Karpas-422 (cell line): Measurements from ENCODE around the gene PRKCH. TPM values are rescaled to one million over a fixed set of nuclear protein-coding genes. Genes with fewer than 3 reads are reported as not detected.

Source experiments
- DNase-seq: peaks from one replicate; pipeline ENCODE4 v3.0.0-alpha.2; 2015
- H2AFZ ChIP-seq: fragments of 200-600 bp; sonication (generic); 2 replicates; pipeline ENCODE4 v1.6.1; 2014; ENCODE audit warnings: antibody characterized with exemption, low read length, mixed read lengths
- H3K27ac ChIP-seq: fragments of 200-600 bp; sonication (generic); 2 replicates; pipeline ENCODE4 v1.5.1; 2014; ENCODE audit warnings: mild to moderate bottlenecking, low read length, moderate library complexity
- H3K27me3 ChIP-seq: fragments of 200-600 bp; sonication (generic); 2 replicates; pipeline ENCODE4 v1.6.1; 2014; ENCODE audit warnings: low read length, mixed read lengths
- H3K36me3 ChIP-seq: fragments of 200-600 bp; sonication (generic); 2 replicates; pipeline ENCODE4 v1.6.1; 2014; ENCODE audit warnings: low read length, mixed read lengths; ENCODE audit not compliant: insufficient read depth
- H3K4me1 ChIP-seq: fragments of 200-600 bp; sonication (generic); 2 replicates; pipeline ENCODE4 v1.6.1; 2014; ENCODE audit warnings: mild to moderate bottlenecking, low read length, mixed read lengths
- H3K4me2 ChIP-seq: fragments of 200-600 bp; sonication (generic); 2 replicates; pipeline ENCODE4 v1.6.1; 2014; ENCODE audit warnings: low read length, low read depth, mild to moderate bottlenecking; ENCODE audit not compliant: poor library complexity, severe bottlenecking
- H3K4me3 ChIP-seq: fragments of 200-600 bp; sonication (generic); 2 replicates; pipeline ENCODE4 v1.5.1; 2014; ENCODE audit warnings: mild to moderate bottlenecking, antibody characterized with exemption, low read length, mixed read lengths
- H3K79me2 ChIP-seq: fragments of 200-600 bp; sonication (generic); 2 replicates; pipeline ENCODE4 v1.6.1; 2014; ENCODE audit warnings: mild to moderate bottlenecking, low read length, mixed read lengths
- H3K9ac ChIP-seq: fragments of 200-600 bp; sonication (generic); 2 replicates; pipeline ENCODE4 v1.6.0; 2014; ENCODE audit warnings: low read length
- H3K9me2 ChIP-seq: fragments of 200-600 bp; sonication (generic), shearing (Covaris generic); replicated peaks from 2 replicates; pipeline ENCODE4 v1.6.0; 2014; ENCODE audit warnings: mild to moderate bottlenecking, low read length, moderate library complexity; ENCODE audit not compliant: insufficient read depth
- H3K9me3 ChIP-seq: fragments of 300-700, 200-600 bp; sonication (generic); 2 replicates; pipeline ENCODE4 v1.6.1; 2014; ENCODE audit warnings: low read length, mixed read lengths
- H4K20me1 ChIP-seq: fragments of 200-600 bp; sonication (generic); 2 replicates; pipeline ENCODE4 v1.6.1; 2014; ENCODE audit warnings: mild to moderate bottlenecking, antibody characterized with exemption, low read length, low read depth; ENCODE audit not compliant: insufficient read depth
- total RNA-seq: library from RNA; depleted of rRNA; stranded (reverse); fragments of >200 nt; shearing (Covaris generic); gene quantifications from 2 replicates; pipeline ENCODE4 v1.2.3, GENCODE V29; 2014; ENCODE audit warnings: low replicate concordance

PRKCH gene
- total RNA-seq, 1 experiment from 2014 or later = 7.0 TPM

- Histone ChIP-seq H3K4me2 (peak overlapping the region; percentile 28), H3K27ac (no peak overlapping the region)
Observed at GRCh38 chr14:61499991-61500390, 178.6 kb downstream of the PRKCH start.

DNA sequence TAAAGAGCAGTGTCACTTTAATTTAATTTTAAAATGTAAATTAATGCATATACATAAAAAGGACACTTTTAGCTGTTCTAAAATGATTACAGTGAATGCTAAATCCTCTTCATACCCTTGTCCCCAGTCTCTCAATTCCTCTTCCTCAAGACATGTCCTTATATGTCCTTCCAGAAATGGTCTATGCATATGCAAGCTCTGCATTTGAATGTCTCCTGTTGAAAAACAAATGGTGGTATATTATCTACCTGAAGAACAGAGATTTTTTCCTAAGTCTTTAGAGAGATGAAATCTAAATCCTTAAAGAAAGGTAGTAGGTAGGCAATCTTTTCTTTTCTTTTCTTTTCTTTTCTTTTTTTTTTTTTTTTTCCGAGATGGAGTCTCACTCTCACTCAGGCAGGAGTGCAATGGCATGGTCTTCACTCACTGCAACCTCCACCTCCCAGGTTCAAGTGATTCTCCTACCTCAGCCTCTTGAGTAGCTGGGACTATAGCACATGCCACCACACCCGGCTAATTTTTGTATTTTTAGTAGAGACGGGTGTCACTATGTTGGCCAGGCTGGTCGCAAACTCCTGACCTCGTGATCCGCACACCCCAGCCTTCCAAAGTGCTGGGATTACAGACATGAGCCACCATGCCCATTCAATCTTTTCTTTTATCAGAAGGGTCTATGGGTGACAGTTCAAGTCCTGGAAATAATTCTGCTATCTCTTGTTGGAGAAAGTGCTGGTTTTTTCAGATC lies 180.5 kb downstream of the PRKCH start:
- Histone ChIP-seq H3K9me3 (no peaks in the 10 kb centered on the region), H3K9ac (peak overlapping the region; percentile 70), H3K27me3 (no peaks in the 10 kb centered on the region), H3K4me2 (peak overlapping the region; percentile 84), H4K20me1 (no peaks in the 10 kb centered on the region), H3K36me3 (no peaks in the 10 kb centered on the region), H2AFZ (0 out of 2 replicates have a peak overlapping the region, but pooled peaks have one; percentile 8), H3K4me1 (peaks cover 80% of the 10 kb centered on the region), H3K9me2 (no peaks in the 10 kb centered on the region), H3K79me2 (no peaks in the 10 kb centered on the region), H3K27ac (peak overlapping the region; percentile 97), H3K4me3 (peak overlapping the region; percentile 55)
- peak; percentile 74 for DNase-seq

More at GRCh38 chr14:61499991-61500390, 178.6 kb downstream of the PRKCH start:
- no peaks in the 10 kb centered on the region for H3K79me2 ChIP-seq
- no peaks in the 10 kb centered on the region for H3K9me2 ChIP-seq
- H3K9ac ChIP-seq = no peak overlapping the region
- no peaks in the 10 kb centered on the region for H3K9me3 ChIP-seq
- H3K4me1 ChIP-seq = peaks cover 65% of the 10 kb centered on the region
- H3K27me3 ChIP-seq = no peaks in the 10 kb centered on the region
- no peaks in the 10 kb centered on the region for H4K20me1 ChIP-seq
- no peak overlapping the region for H3K4me3 ChIP-seq
- peak; percentile 75 for DNase-seq
- H3K36me3 ChIP-seq = no peaks in the 10 kb centered on the region
- no peak overlapping the region for H2AFZ ChIP-seq

DNA sequence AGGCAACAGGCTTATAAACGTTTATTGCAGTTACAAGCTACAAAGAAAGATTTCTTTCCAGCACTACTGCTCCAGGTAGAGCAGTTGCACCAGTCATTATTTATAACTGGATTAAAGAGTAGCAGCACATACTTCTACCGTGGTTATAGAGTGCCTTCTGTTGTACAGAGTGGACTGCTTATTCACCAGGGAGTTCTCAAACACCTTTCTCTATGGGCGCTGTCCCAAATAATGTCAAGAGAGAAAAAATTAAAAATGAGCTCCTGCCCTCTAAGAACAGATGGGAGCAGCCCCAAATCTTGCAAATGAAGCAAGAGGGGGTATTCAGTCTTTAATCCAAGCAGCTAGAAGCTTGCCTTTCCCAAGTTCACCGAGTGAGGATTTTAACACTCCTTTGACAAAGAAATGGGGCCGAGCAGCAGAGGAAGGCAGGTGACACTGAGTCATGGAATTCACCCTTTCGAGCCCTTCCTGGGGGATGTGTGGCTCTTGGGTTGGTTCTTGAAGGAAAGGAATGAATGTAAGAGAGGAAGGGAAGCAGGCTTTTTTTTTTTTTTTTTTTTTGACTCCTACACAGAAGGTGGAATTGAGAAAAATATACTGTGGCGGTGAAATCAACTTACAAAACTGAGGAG lies 181.2 kb downstream of the PRKCH start:
- Histone ChIP-seq H3K36me3 (no peaks in the 10 kb centered on the region), H3K4me3 (peak overlapping the region; percentile 55), H2AFZ (0 out of 2 replicates have a peak overlapping the region, but pooled peaks have one; percentile 8)

DNA sequence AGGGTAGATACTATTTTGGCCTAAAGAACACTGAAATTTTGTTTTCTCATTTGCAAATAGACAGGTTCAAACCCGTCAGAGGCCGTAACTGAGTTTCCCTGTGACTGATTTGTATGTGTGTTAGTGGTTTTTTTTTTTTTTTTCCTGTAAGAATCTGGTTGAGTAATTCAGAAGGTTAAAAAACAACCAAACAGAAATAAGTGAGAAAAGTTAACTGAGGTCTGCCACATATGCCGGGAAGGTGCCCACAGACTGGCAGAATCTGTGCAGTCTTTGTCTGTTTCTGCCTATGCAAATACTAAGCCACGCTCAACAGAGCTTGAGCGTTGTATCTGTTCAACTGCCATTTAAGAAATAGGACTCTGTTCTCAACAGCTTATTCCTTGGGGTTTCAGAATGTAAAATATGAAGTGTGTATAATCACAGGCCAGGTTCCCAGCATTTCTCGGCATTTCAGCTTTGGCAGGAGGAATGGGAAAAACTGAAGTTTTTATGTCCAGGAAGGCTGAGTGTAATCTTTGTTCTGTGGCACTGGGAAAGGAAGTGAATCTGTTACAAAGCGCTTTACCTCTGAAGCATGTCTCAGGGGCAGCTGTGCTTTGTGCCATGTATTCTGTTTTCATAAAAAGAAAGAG lies 181.9 kb downstream of the PRKCH start:
- Histone ChIP-seq H2AFZ (peak overlapping the region; percentile 53; the same call in 1 of the 2 replicates), H3K4me3 (peak overlapping the region; percentile 55), H3K79me2 (no peaks in the 10 kb centered on the region), H3K36me3 (no peaks in the 10 kb centered on the region), H3K9me2 (no peaks in the 10 kb centered on the region), H3K27me3 (no peaks in the 10 kb centered on the region), H3K4me1 (peaks cover 94% of the 10 kb centered on the region), H3K4me2 (peak overlapping the region; percentile 84), H3K27ac (peak overlapping the region; percentile 97), H4K20me1 (no peaks in the 10 kb centered on the region), H3K9me3 (no peaks in the 10 kb centered on the region), H3K9ac (peak overlapping the region; percentile 70)
- DNase-seq = peak; percentile 93

More for the DNA sequence above, 181.2 kb downstream of the PRKCH start:
- Histone ChIP-seq H3K4me1 (peaks cover 87% of the 10 kb centered on the region), H4K20me1 (no peaks in the 10 kb centered on the region), H3K27ac (peak overlapping the region; percentile 97), H3K27me3 (no peaks in the 10 kb centered on the region), H3K79me2 (no peaks in the 10 kb centered on the region), H3K9me3 (no peaks in the 10 kb centered on the region), H3K4me2 (peak overlapping the region; percentile 84), H3K9me2 (no peaks in the 10 kb centered on the region), H3K9ac (peak overlapping the region; percentile 70)
- DNase-seq = peak; percentile 78

DNA sequence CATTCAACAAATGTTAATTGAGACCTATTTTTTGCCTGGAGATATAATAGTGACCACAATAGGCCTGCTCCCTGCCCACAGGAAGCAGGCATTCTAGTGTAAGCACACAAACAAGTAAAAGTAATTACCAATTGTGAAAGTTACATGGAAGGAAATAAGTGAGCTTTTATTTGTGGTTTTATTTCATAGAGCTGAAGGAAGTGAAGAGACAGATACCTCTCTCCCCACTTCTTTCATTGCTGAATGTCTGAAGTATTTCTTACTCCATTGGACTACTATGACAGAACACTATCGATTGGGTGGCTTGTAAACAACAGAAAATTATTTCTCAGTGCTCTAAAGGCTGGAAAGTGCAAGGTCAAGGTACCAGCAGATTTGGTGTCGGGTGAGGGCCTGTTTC lies 183.5 kb downstream of the PRKCH start:
- no peak overlapping the region for H3K4me3 ChIP-seq
- H3K27ac ChIP-seq = peak overlapping the region; percentile 97

GRCh38 chr14:61505815-61506809 lies 184.7 kb downstream of the PRKCH start:
- H3K4me1 ChIP-seq = peaks cover 69% of the 10 kb centered on the region
- DNase-seq = no peak
- H3K9me3 ChIP-seq = no peaks in the 10 kb centered on the region
- H3K9me2 ChIP-seq = no peaks in the 10 kb centered on the region
- no peak overlapping the region for H3K4me3 ChIP-seq
- no peak overlapping the region for H3K9ac ChIP-seq
- no peaks in the 10 kb centered on the region for H3K79me2 ChIP-seq
- no peaks in the 10 kb centered on the region for H3K27me3 ChIP-seq
- no peak overlapping the region for H3K27ac ChIP-seq
- H4K20me1 ChIP-seq = no peaks in the 10 kb centered on the region
- H3K36me3 ChIP-seq = no peaks in the 10 kb centered on the region
- peak overlapping the region; percentile 6 for H3K4me2 ChIP-seq
- H2AFZ ChIP-seq = no peak overlapping the region

More for the DNA sequence above, 183.5 kb downstream of the PRKCH start:
- Histone ChIP-seq H2AFZ (no peak overlapping the region), H3K9me2 (no peaks in the 10 kb centered on the region), H3K79me2 (no peaks in the 10 kb centered on the region), H3K9ac (no peak overlapping the region), H3K4me2 (no peak overlapping the region), H3K27me3 (no peaks in the 10 kb centered on the region), H3K4me1 (peaks cover 81% of the 10 kb centered on the region), H3K9me3 (no peaks in the 10 kb centered on the region), H3K36me3 (no peaks in the 10 kb centered on the region), H4K20me1 (no peaks in the 10 kb centered on the region)
- no peak for DNase-seq

- H2AFZ ChIP-seq = no peak overlapping the region
Observed at GRCh38 chr14:61508526-61508925, 187.1 kb downstream of the PRKCH start.

More at GRCh38 chr14:61508526-61508925, 187.1 kb downstream of the PRKCH start:
- H3K4me2 ChIP-seq = no peak overlapping the region
- H3K4me3 ChIP-seq = no peak overlapping the region
- peaks cover 48% of the 10 kb centered on the region for H3K4me1 ChIP-seq
- no peak overlapping the region for H3K9ac ChIP-seq
- no peak overlapping the region for H3K27ac ChIP-seq
- no peaks in the 10 kb centered on the region for H3K9me3 ChIP-seq
- no peak for DNase-seq
- H3K27me3 ChIP-seq = no peaks in the 10 kb centered on the region
- no peaks in the 10 kb centered on the region for H3K36me3 ChIP-seq
- H3K79me2 ChIP-seq = no peaks in the 10 kb centered on the region
- no peaks in the 10 kb centered on the region for H4K20me1 ChIP-seq
- no peaks in the 10 kb centered on the region for H3K9me2 ChIP-seq
